NCI-H2196 treated with DMSO at 0.1 percent for 48 hours (cell line): ENCODE data around the gene LIPH.
A peak's percentile ranks its signal among the peaks of the same experiment; 100 is the strongest.
"Not testable (repeated sequence)": the region's sequence is repeated elsewhere in the genome, so short reads cannot be mapped to it uniquely, and the experiment has no call there.

ENCODE experiments used
- DNase-seq: peaks from one replicate; lab custom pipeline; 2025; ENCODE audit not compliant: unreplicated experiment; lab: John Stamatoyannopoulos, UW

LIPH gene

GRCh38 chr3:185552358-185552877, at the start of gene LIPH:
LIPH (minus strand) TSS chr3:185552588; CDS start chr3:185552471, 117 bp downstream.
- DNase-seq = no peak

- DNase-seq = no peak
Observed at GRCh38 chr3:185595526-185595925, 43.1 kb upstream of the LIPH start.

GRCh38 chr3:185594073-185594472, 41.7 kb upstream of the LIPH start:
- DNase-seq = no peak

- no peak for DNase-seq
Observed at GRCh38 chr3:185586686-185587039, 34.3 kb upstream of the LIPH start.

GRCh38 chr3:185585859-185586685, 33.7 kb upstream of the LIPH start, which contains the start of gene SENP2:
SENP2 (plus strand) TSS chr3:185586295; CDS start chr3:185586414, 119 bp downstream.
- DNase-seq = peak; percentile 100

- DNase-seq = no peak
Observed at GRCh38 chr3:185585518-185585858, 33.1 kb upstream of the LIPH start.

- DNase-seq = no peak
Observed at GRCh38 chr3:185584686-185585085, 32.3 kb upstream of the LIPH start.

DNA sequence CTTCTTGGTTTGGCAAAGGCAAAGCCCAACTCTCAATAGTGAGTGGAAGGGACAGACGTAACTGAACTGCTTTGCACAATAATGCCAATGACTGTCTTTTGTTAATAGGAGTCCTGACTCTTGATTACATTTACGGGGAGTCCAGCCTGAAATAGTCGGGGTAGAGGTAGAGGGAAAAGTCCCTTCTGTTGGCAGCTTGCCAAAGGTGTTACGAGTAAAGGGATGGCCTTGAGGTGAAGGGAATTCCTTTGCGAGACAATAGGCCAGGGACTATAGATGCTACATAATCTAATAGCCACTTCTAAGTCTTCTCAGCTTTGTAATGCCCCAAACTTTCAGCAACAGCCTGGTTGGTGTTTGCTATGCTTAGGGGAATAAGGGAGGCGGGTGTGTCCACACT, 31.5 kb upstream of the LIPH start:
- no peak for DNase-seq

DNA sequence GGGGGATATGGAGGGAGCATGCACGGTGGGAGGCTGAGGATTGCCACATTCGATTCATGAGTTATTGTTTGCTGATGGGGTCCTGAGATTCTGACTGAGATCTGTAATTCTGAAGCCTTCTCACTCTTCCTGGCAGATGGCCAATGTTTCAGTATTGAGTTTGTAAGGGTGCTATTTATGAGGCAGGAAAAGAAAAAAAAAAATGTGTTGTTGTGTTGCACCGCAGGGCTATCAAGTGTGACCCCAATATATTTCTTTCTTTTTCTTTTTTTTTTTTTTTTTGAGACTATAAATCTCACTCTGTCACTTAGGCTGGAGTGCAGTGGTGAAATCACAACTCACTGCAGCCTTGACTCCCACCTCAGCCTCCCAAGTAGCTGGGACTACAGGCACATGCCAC, 30.5 kb upstream of the LIPH start:
- no peak for DNase-seq

DNA sequence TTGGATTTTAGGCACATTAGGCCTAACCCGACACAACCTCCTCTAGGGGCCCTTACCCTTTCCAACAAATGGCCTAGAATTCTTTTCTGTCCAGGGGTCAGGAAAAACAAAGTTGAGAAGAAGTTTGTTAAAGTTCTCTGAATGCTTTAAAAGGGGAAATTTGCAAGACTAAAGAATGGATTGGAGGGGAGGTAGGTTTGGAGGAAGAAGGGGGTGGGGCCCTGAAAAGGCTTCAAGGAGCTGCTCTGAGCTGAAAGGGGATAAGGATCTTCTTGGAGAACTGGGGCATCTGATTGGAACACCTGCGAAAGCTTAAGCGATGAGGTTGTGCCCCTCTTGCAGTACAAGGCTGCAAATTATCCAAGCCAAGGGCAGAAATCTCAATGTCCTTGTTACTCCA, 29.8 kb upstream of the LIPH start:
- no peak for DNase-seq

GRCh38 chr3:185575108-185575869, 22.9 kb upstream of the LIPH start:
- peak; percentile 58 for DNase-seq

GRCh38 chr3:185572183-185572582, 19.8 kb upstream of the LIPH start:
- DNase-seq = no peak

GRCh38 chr3:185561958-185562357, 9.6 kb upstream of the LIPH start:
- no peak for DNase-seq

DNA sequence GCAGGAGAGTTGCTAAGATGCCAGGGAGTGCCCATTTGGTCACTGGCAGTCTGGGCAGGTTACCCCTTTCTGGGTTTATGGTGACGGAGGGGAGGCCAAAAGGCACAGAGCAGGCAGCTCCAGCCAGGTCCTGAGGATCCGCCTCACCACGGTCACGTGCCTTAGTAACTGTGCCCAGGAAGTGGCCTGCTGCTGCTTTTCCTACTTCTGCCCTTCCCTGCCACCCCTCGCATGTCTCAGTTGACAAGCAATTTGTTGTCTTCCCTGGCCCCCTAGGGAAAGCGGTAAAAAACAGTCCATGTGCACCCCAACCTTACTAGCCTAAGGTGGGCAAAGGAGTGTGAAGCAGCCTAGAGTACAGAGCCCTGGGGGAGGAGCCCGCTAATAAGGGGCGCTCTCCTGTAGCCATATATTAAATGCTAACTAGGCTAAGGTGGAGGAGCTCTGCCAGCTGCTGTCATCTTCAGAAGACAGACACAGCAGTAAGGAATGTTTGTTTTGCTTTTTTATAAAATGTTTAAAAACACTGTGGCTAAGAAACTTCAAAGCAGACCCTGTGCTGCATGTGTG, 9.1 kb upstream of the LIPH start:
- no peak for DNase-seq

- DNase-seq = no peak
Observed at GRCh38 chr3:185560676-185561075, 8.3 kb upstream of the LIPH start.

DNA sequence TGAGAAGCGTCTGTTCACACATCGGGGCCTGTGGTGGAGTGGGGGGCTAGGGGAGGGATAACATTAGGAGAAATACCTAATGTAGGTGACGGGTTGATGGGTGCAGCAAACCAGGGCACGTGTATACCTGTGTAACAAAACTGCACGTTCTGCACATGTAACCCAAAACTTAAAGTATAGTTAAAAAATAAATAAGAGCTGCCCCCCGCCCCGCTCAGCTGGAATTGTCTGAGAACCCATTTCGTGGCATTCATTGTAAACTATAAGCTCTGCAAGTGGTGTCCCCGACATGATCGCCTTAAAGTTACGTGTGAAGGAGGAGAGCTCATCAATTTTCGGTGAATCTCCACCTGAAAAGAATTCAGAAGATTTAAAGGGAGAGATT, 7.3 kb upstream of the LIPH start:
- DNase-seq = no peak

GRCh38 chr3:185558395-185558794, 6.0 kb upstream of the LIPH start:
- DNase-seq = no peak

DNA sequence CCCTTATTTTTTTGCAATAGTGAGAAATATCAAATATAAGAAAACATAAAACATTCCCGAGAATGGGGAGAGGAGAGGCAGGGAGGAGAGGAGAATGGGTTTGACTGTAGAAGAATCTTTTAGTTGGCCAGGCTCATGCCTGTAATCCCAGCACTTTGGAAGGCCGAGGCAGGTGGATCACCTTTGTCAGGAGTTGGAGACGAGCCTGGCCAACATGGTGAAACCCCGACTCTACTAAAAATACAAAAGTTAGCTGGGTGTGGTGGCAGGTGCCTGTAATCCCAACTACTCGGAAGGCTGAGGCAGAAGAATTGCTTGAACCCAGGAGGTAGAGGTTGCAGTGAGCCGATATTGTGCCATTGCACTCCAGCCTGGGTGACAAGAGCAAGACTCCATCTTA, 4.3 kb upstream of the LIPH start:
- not testable (repeated sequence) for DNase-seq

DNA sequence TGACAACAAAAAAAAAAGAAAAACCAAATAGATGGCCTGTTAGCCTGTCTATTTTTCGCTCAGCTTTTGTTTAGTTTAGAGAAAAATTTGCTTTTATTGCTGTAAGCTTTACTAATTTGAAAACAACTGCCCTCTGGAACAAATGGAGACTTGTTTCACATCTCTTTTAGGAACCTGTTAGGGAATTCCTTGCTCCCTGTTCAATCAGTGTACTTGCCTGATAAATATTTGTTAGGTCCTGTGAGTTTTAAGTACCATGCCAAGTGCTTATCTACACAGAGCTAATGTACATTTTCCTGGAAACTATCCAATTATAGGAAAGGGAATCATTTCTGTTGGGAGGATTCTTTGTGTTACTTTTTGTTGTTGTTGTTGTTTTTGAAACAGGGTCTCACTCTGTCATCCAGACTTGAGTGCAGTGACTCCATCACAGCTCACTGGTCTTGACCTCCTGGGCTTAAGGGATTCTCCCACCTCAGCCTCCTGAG, 3.5 kb upstream of the LIPH start:
- DNase-seq = no peak

GRCh38 chr3:185555101-185555501, 2.7 kb upstream of the LIPH start:
- DNase-seq = no peak

GRCh38 chr3:185549651-185550111, 2.7 kb downstream of the LIPH start:
- DNase-seq = no peak

GRCh38 chr3:185549122-185549521, 3.3 kb downstream of the LIPH start:
- DNase-seq = peak; percentile 63
